Activated T-cell treated with anti-CD3 and anti-CD28 coated beads, Interleukin-2, amount 50 U/mL, for 4 hours (primary cell): ENCODE data around the gene KHDC4. TPM values are rescaled to one million over a fixed set of nuclear protein-coding genes. Genes with fewer than 3 reads are reported as not detected.
A peak's percentile ranks its signal among the peaks of the same experiment; 100 is the strongest.
"Not testable (repeated sequence)": the region's sequence is repeated elsewhere in the genome, so short reads cannot be mapped to it uniquely, and the experiment has no call there.

ENCODE experiments used
- ATAC-seq, 2 donors: fragments of 200-7000 bp; cut with Tn5 transposase; one replicate each; pipeline ENCODE4 v1.10.0; 2021
- DNase-seq: peaks from one replicate; pipeline ENCODE4 v3.0.0-alpha.2; 2020
- H3K27me3 Mint-ChIP-seq: one replicate; pipeline ENCODE4 v1.8.0; 2021; ENCODE audit warnings: low read depth, mixed read lengths
- H3K36me3 Mint-ChIP-seq: one replicate; pipeline ENCODE4 v1.8.0; 2022; ENCODE audit warnings: mixed read lengths; ENCODE audit not compliant: insufficient read depth
- H3K4me1 Mint-ChIP-seq: one replicate; pipeline ENCODE4 v1.8.0; 2021; ENCODE audit warnings: low read depth, mixed read lengths
- H3K4me3 Mint-ChIP-seq: one replicate; pipeline ENCODE4 v1.8.0; 2021; ENCODE audit warnings: mild to moderate bottlenecking, moderate library complexity, mixed read lengths
- H3K9me3 Mint-ChIP-seq: one replicate; pipeline ENCODE4 v1.8.0; 2021; ENCODE audit warnings: mixed read lengths
- total RNA-seq, 3 donors: library from RNA; stranded (reverse); gene quantifications; one replicate each; pipeline ENCODE4 v1.2.1, GENCODE V29; 2021

Gene KHDC4
- total RNA-seq, 3 donors from 2014 or later: 32.2 to 38.3 (median 37.9) TPM

DNA sequence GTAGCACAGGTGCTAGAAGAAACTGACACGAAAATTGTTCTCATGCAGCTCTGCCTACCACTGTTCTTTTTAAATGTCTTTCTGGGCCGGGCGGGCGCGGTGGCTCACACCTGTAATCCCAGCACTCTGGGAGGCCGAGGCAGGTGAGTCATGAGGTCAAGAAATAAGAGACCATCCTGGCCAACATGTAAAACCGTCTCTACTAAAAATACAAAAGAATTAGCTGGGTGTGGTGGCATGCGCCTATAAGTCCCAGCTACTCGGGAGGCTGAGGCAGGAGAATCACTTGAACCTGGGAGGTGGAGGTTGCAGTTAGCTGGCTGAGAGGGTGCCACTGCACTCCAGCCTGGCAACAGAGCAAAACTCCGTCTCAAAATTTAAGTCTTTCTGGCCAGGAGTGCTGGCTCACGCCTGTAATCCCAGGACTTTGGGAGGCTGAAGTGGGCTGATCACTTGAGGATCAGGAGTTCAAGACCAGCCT is 22.1 kb downstream of the KHDC4 start:
- Mint-ChIP-seq H3K4me1 (peaks cover 24% of the 10 kb centered on the region), H3K36me3 (peaks cover 32% of the 10 kb centered on the region), H3K4me3 (peak overlapping the region; percentile 93), H3K27me3 (no peaks in the 10 kb centered on the region), H3K9me3 (no peaks in the 10 kb centered on the region)
- DNase-seq (no peak), ATAC-seq (no peak)

DNA sequence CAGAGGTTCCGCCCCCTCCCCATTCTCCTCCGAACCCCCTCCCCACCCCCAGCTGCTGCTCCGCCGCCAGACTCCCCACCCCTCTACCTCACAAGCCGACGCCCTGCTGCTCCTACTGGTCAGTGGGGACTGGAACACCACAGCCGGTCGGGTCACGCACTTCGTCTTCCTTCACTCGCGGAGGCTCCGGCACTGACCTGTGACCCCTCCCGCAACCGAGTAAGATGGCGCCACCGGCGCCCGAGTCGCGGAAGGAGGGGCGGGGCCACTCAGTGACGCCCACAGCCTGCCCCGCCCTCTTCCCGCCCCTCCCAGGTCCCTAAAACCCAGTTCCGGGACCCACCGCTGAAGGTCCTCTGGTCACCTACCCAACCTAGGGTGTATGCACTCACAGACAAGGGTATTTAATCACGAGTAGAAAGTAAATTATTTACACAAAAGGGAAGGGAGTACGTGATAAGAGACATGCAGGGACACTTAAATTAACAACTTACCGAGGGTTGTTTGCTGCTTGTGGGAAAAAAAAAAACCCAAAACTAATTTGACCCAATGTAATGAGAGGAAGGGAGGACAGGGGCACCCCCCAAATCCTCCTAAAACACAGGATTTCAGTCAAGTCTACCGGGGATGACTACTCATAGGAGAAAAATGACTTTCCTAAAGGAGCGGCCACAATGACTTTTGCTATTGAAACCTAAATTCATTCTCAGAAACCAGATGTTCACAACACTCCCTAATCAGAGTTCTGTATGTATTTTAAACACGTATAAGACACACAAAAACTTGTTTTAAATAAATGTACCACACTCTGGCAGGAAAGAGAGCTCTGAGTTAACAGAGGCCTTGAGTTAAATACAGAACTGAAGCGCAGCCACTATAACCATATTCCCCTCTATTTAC is 22.8 kb downstream of the KHDC4 start, which contains the start of gene RIT1:
Gene RIT1, minus strand, starts transcription at position 194 of the 900 bp plus-strand sequence. CDS start 588 bp downstream, outside the sequence.
- Mint-ChIP-seq H3K4me3 (peak within 1 kb of the TSS; percentile 93), H3K4me1 (peaks cover 24% of the 10 kb centered on the region), H3K36me3 (peaks cover 25% of the 10 kb centered on the region), H3K9me3 (no peaks in the 10 kb centered on the region), H3K27me3 (no peaks in the 10 kb centered on the region)
- ATAC-seq (peak; percentile 94 to 96), DNase-seq (peak; percentile 79)

- no peak for DNase-seq
- Mint-ChIP-seq H3K9me3 (no peaks in the 10 kb centered on the region), H3K4me1 (peaks cover 24% of the 10 kb centered on the region), H3K4me3 (peak overlapping the region; percentile 93), H3K27me3 (no peaks in the 10 kb centered on the region), H3K36me3 (peaks cover 20% of the 10 kb centered on the region)
- ATAC-seq: peak; percentile 23 to 33
Observed at GRCh38 chr1:155910621-155911121, 23.5 kb downstream of the KHDC4 start.

GRCh38 chr1:155909894-155910293 is 24.3 kb downstream of the KHDC4 start:
- no peaks in the 10 kb centered on the region for H3K9me3 Mint-ChIP-seq
- peaks cover 17% of the 10 kb centered on the region for H3K36me3 Mint-ChIP-seq
- DNase-seq: no peak

GRCh38 chr1:155904261-155904660 is 30.0 kb downstream of the KHDC4 start:
- ATAC-seq: no peak
- Mint-ChIP-seq H3K36me3 (peaks cover 24% of the 10 kb centered on the region), H3K4me1 (peaks cover 5% of the 10 kb centered on the region), H3K27me3 (no peaks in the 10 kb centered on the region), H3K9me3 (no peaks in the 10 kb centered on the region), H3K4me3 (no peak overlapping the region)
- DNase-seq: no peak

More at GRCh38 chr1:155909894-155910293, 24.3 kb downstream of the KHDC4 start:
- Mint-ChIP-seq H3K4me3 (peak overlapping the region; percentile 93), H3K4me1 (peaks cover 24% of the 10 kb centered on the region), H3K27me3 (no peaks in the 10 kb centered on the region)
- peak in 1 of 2 donors; percentile 28 for ATAC-seq

DNA sequence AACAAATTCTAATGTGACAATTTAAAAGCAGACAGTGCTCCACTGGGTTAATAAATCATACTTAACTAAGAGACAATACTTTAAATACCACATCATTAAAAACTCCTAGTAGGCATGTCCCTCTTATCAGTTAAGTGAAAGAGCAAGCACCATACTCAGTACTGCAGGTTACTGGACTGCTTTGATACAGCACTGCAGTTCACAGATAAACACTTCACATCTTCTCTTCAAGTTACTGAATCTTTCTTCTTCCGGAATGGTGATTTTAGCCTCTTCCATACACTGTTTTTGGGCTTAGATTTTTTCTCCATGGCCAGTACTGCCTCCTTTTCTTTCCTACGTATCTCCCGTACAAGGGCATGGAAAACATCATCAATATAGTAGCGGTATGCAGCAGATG is 34.1 kb downstream of the KHDC4 start:
- DNase-seq: no peak

DNA sequence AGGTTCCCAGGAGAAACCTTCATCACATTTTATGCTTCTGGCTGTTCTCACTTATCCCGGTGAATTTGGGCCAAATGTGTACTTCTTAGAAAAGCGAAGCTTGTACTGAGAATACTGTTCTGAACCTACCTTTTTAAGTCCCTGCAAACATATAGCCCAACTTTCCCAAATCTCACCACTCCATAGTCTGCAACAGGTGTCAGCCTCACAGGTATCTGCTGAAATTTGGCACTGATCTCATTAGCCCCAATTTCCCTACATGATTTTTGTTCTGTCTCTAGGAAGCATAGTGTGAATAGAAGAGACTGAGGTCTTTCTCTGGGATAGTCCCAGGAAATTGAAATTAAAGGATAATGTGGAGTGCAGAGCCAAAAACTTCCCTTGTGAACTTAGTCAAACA is 34.5 kb downstream of the KHDC4 start:
- DNase-seq (no peak), ATAC-seq (no peak)
- Mint-ChIP-seq H3K4me3 (no peak overlapping the region), H3K9me3 (no peaks in the 10 kb centered on the region), H3K27me3 (no peaks in the 10 kb centered on the region), H3K36me3 (peaks cover 32% of the 10 kb centered on the region), H3K4me1 (peaks cover 2% of the 10 kb centered on the region)

More for the DNA sequence above, 34.1 kb downstream of the KHDC4 start:
- Mint-ChIP-seq H3K27me3 (no peaks in the 10 kb centered on the region), H3K4me3 (no peak overlapping the region), H3K9me3 (no peaks in the 10 kb centered on the region), H3K4me1 (peaks cover 2% of the 10 kb centered on the region), H3K36me3 (peaks cover 33% of the 10 kb centered on the region)
- ATAC-seq: no peak

- H3K4me3 Mint-ChIP-seq: no peak overlapping the region
- peaks cover 24% of the 10 kb centered on the region for H3K36me3 Mint-ChIP-seq
Observed at GRCh38 chr1:155898888-155899287, 35.3 kb downstream of the KHDC4 start.

GRCh38 chr1:155897746-155898145 is 36.5 kb downstream of the KHDC4 start:
- H3K27me3 Mint-ChIP-seq: no peaks in the 10 kb centered on the region
- H3K9me3 Mint-ChIP-seq: no peaks in the 10 kb centered on the region
- peaks cover 16% of the 10 kb centered on the region for H3K4me1 Mint-ChIP-seq
- no peak overlapping the region for H3K4me3 Mint-ChIP-seq
- DNase-seq (no peak), ATAC-seq (no peak)
- peaks cover 24% of the 10 kb centered on the region for H3K36me3 Mint-ChIP-seq

More at GRCh38 chr1:155898888-155899287, 35.3 kb downstream of the KHDC4 start:
- Mint-ChIP-seq H3K9me3 (no peaks in the 10 kb centered on the region), H3K27me3 (no peaks in the 10 kb centered on the region), H3K4me1 (peaks cover 5% of the 10 kb centered on the region)
- ATAC-seq: no peak
- no peak for DNase-seq

DNA sequence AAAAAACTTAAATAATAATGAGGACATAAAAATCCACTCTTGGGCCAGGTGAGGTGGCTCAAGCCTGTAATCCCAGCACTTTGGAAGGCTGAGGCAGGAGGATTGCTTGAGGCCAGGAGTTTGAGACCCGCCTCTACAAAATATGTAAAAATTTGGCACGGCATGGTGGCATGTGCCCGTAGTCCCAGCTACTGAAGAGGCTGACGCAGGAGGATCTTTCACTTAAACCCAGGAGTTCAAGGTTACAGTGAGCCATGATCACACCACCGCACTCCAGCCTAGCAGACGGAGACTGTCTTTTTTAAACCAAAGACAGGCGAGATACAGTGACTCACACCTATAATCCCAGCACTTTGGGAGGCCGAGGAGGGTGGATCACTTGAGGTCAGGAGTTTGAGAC is 37.7 kb downstream of the KHDC4 start:
- H3K9me3 Mint-ChIP-seq, H3K4me3 Mint-ChIP-seq, ATAC-seq, H3K27me3 Mint-ChIP-seq, DNase-seq: not testable (repeated sequence)
- H3K4me1 Mint-ChIP-seq: peaks cover 16% of the 10 kb centered on the region
- peaks cover 24% of the 10 kb centered on the region for H3K36me3 Mint-ChIP-seq

- not testable (repeated sequence) for H3K27me3 Mint-ChIP-seq, ATAC-seq
- H3K36me3 Mint-ChIP-seq: peaks cover 24% of the 10 kb centered on the region
Observed at GRCh38 chr1:155895617-155896016, 38.6 kb downstream of the KHDC4 start.

GRCh38 chr1:155893389-155894142 is 40.6 kb downstream of the KHDC4 start:
- no peaks in the 10 kb centered on the region for H3K9me3 Mint-ChIP-seq
- peaks cover 13% of the 10 kb centered on the region for H3K4me1 Mint-ChIP-seq
- no peaks in the 10 kb centered on the region for H3K27me3 Mint-ChIP-seq
- H3K4me3 Mint-ChIP-seq: no peak overlapping the region
- peak; percentile 80 to 91 for ATAC-seq
- H3K36me3 Mint-ChIP-seq: peaks cover 6% of the 10 kb centered on the region
- no peak for DNase-seq

More at GRCh38 chr1:155895617-155896016, 38.6 kb downstream of the KHDC4 start:
- H3K9me3 Mint-ChIP-seq, H3K4me3 Mint-ChIP-seq, DNase-seq: not testable (repeated sequence)
- H3K4me1 Mint-ChIP-seq: peaks cover 16% of the 10 kb centered on the region

DNA sequence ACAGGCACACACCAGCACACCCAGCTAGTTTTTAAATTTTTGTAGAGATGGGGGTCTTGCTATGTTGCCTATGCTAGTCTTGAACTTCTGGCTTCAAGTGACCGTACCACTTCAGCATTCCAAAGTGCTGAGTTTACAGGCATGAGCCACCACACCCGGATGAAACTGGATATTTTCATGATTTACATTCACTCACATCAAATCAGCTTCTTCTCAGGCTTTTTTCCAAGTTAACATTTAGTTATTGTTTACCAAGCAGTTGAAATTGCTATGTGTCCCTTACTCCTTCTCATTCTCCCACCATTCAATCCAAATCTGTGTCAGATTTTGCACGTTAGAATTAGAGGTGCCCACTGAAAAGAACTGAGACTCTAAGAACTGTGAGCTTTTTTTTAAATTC is 41.4 kb downstream of the KHDC4 start:
- peaks cover 5% of the 10 kb centered on the region for H3K36me3 Mint-ChIP-seq
- H3K9me3 Mint-ChIP-seq: no peaks in the 10 kb centered on the region
- no peak overlapping the region for H3K4me3 Mint-ChIP-seq
- no peak for ATAC-seq
- no peak for DNase-seq
- H3K4me1 Mint-ChIP-seq: peaks cover 13% of the 10 kb centered on the region
- no peaks in the 10 kb centered on the region for H3K27me3 Mint-ChIP-seq

GRCh38 chr1:155890251-155890650 is 44.0 kb downstream of the KHDC4 start:
- no peaks in the 10 kb centered on the region for H3K27me3 Mint-ChIP-seq
- H3K36me3 Mint-ChIP-seq: no peaks in the 10 kb centered on the region
- H3K4me3 Mint-ChIP-seq: no peak overlapping the region
- ATAC-seq (no peak), DNase-seq (no peak)
- no peaks in the 10 kb centered on the region for H3K9me3 Mint-ChIP-seq
- H3K4me1 Mint-ChIP-seq: peaks cover 13% of the 10 kb centered on the region
